HepG2 (cell line): ENCODE measurements around the gene LEFTY2. TPM values are rescaled to one million over a fixed set of nuclear protein-coding genes. Genes with fewer than 3 reads are reported as not detected.
A peak's percentile ranks its signal among the peaks of the same experiment; 100 is the strongest.
"Not testable (repeated sequence)": the region's sequence is repeated elsewhere in the genome, so short reads cannot be mapped to it uniquely, and the experiment has no call there.

Experiments
- ATAC-seq: fragments of 200-7000 bp; cut with Tn5 transposase; 3 replicates; pipeline ENCODE4 v1.9.1; 2020; ENCODE audit warnings: mild to moderate bottlenecking, moderate library complexity
- BruUV-seq: library from RNA; stranded (reverse); fragments of 400-500 nt; replicated peaks from 2 replicates; lab custom pipeline; 2021; lab: Mats Ljungman, UMichigan
- CTCF ChIA-PET: fragments of 300-600 bp; formaldehyde crosslinking; extraction: SDS; loops from one replicate; lab custom pipeline; 2021; ENCODE audit warnings: low total read pairs, inconsistent platforms, low intra/inter-chr PET ratio; lab: Yijun Ruan, JAX
- POLR2A ChIA-PET: fragments of 350-600 bp; sonication (Branson Sonifier 250); formaldehyde crosslinking; loops from one replicate; lab custom pipeline; 2020; ENCODE audit warnings: antibody characterized with exemption, inconsistent platforms; lab: Yijun Ruan, JAX
- DNase-seq: peaks from one replicate; pipeline ENCODE4 v3.0.0-alpha.2; 2015; ENCODE audit warnings: low spot score
- FAIRE-seq: peaks from 3 replicates; lab custom pipeline; 2011; peaks lifted over from hg19 to GRCh38; lab: Jason Lieb, UNC
- H2AFZ ChIP-seq: one replicate; pipeline ENCODE4 v1.6.1; 2011; ENCODE audit warnings: low read length, inconsistent platforms
- H3K27ac ChIP-seq: fragments of 300-600 bp; 3 replicates; pipeline ENCODE4 v1.8.0; 2011; ENCODE audit warnings: mixed run types, mild to moderate bottlenecking, mixed read lengths, low read length, inconsistent platforms; ENCODE audit not compliant: insufficient read depth; ENCODE audit errors: extremely low read length
- H3K27me3 ChIP-seq, 2 experiments: fragments of 200-600 bp in 1 of 2; 2 replicates in 1 of 2; 3 replicates in 1 of 2; pipeline versions ENCODE4 v1.6.0 to v1.8.0; 2011; ENCODE audit warnings: low read length in 2 of 2, mild to moderate bottlenecking in 2 of 2, moderate library complexity in 2 of 2, inconsistent platforms in 1 of 2; ENCODE audit not compliant: insufficient read depth in 2 of 2, control insufficient read depth in 1 of 2
- H3K36me3 ChIP-seq, 2 experiments: fragments of 200-600 bp in 1 of 2; replicated peaks in 1 of 2; 2 replicates in 1 of 2; 3 replicates in 1 of 2; pipeline versions ENCODE4 v1.5.1 to v1.8.0; 2011; ENCODE audit warnings: low read length in 2 of 2, inconsistent platforms in 1 of 2; ENCODE audit not compliant: insufficient read depth in 2 of 2, control insufficient read depth in 1 of 2
- H3K4me1 ChIP-seq: 2 replicates; pipeline ENCODE4 v1.5.1; 2012; ENCODE audit warnings: low read length, inconsistent platforms; ENCODE audit not compliant: insufficient read depth
- H3K4me2 ChIP-seq: 2 replicates; pipeline ENCODE4 v1.6.0; 2011; ENCODE audit warnings: low read depth, low read length, inconsistent platforms
- H3K4me3 ChIP-seq, 3 experiments: fragments of 200-600 bp in 1 of 3; sonication (generic), shearing (Covaris generic) in 1 of 3; replicated peaks in 1 of 3; 2 replicates each; pipeline ENCODE4 v1.5.1; 2011 to 2016; ENCODE audit warnings: low read length in 3 of 3, inconsistent platforms in 2 of 3, low read depth in 2 of 3, mild to moderate bottlenecking in 2 of 3, control low read depth in 1 of 3, mixed read lengths in 1 of 3; ENCODE audit not compliant: insufficient read depth in 1 of 3
- H3K79me2 ChIP-seq: one replicate; pipeline ENCODE4 v1.6.1; 2011; ENCODE audit warnings: low read length, inconsistent platforms; ENCODE audit not compliant: insufficient read depth
- H3K9ac ChIP-seq: 2 replicates; pipeline ENCODE4 v1.6.0; 2011; ENCODE audit warnings: mild to moderate bottlenecking, low read depth, low read length, inconsistent platforms; ENCODE audit not compliant: insufficient read depth
- H3K9me3 ChIP-seq: 2 replicates; pipeline ENCODE4 v1.5.1; 2012; ENCODE audit warnings: mild to moderate bottlenecking, low read length
- H4K20me1 ChIP-seq: 2 replicates; pipeline ENCODE4 v1.6.0; 2011; ENCODE audit warnings: inconsistent platforms, mild to moderate bottlenecking, low read length, moderate library complexity; ENCODE audit not compliant: insufficient read depth
- BHLHE40 ChIP-seq: IDR thresholded peaks from 2 replicates; pipeline ENCODE4 v1.6.1; 2011; ENCODE audit warnings: low read length, improper control_type of control experiment
- MEIS2 ChIP-seq: sonication (generic); formaldehyde crosslinking; IDR thresholded peaks from 2 replicates; pipeline ENCODE4 v1.9.0; 2021; ENCODE audit warnings: mild to moderate bottlenecking, missing genetic modification reagents
- SP5 ChIP-seq: IDR thresholded peaks from 2 replicates; pipeline ENCODE4 v1.6.1; 2016; ENCODE audit warnings: low read depth, borderline replicate concordance
- TEAD3 ChIP-seq: optimal IDR thresholded peaks from 2 replicates; pipeline ENCODE3; 2016; ENCODE audit warnings: borderline replicate concordance
- ZNF225 ChIP-seq: sonication (generic); formaldehyde crosslinking; IDR thresholded peaks from 2 replicates; pipeline ENCODE4 v1.4.0; 2020; ENCODE audit warnings: mild to moderate bottlenecking, missing genetic modification reagents
- ZNF546 ChIP-seq: sonication (generic); formaldehyde crosslinking; conservative IDR thresholded peaks from 2 replicates; pipeline ENCODE4 v1.8.1; 2023; ENCODE audit warnings: mild to moderate bottlenecking, missing genetic modification reagents
- WGBS: methylation state at CpG from one replicate; pipeline ENCODE4 v1.1.6; 2017; ENCODE audit warnings: low lambda C conversion rate; 5-methylcytosine and 5-hydroxymethylcytosine counted together
- in situ Hi-C: cut with HindIII; loops from 2 replicates; pipeline ENCODE4 v1.10.0; 2017; ENCODE audit warnings: low pct_unique_long_range_greater_than_20kb; ENCODE audit not compliant: extremely low pct_ligation_motif_present
- intact Hi-C: fragments of 100-400 bp; cut with micrococcal nuclease; formaldehyde crosslinking; loops from one replicate; pipeline ENCODE4 v1.10.0; 2022; ENCODE audit not compliant: unreplicated experiment
- polyA plus RNA-seq, 8 experiments: library from polyadenylated mRNA; depleted of rRNA in 3 of 8; stranded (reverse) in 7 of 8; unstranded in 1 of 8; fragments of >200 nt; fragmentation: Illumina TruSeq in 4 of 8; extraction: Trizol in 4 of 8; gene quantifications; 2 replicates each; pipeline versions ENCODE4 v1.2.1 to v1.2.3, GENCODE V29; 2011 to 2016; ENCODE audit warnings: low read depth in 4 of 8, missing spikeins in 1 of 8, mixed read lengths in 1 of 8; ENCODE audit not compliant: insufficient read depth in 1 of 8
- total RNA-seq, 5 experiments: library from RNA; depleted of rRNA; stranded (reverse); fragments of >200 nt; fragmentation: Illumina TruSeq; extraction: Trizol; gene quantifications; 2 replicates each; pipeline ENCODE4 v1.2.3, GENCODE V29; 2016; ENCODE audit warnings: low read depth in 1 of 5
- TF ChIP-seq, protein P1 (sequence below): sonication (generic); formaldehyde crosslinking; IDR thresholded peaks from 2 replicates; pipeline ENCODE4 v1.5.0; 2020; ENCODE audit warnings: mild to moderate bottlenecking, missing genetic modification reagents

The LEFTY2 gene
- total and polyA plus RNA-seq, 2 of the 13 experiments (the other 11 are each of a cell fraction or from before 2014, with no cell fraction given): 0.13 to 0.33 TPM

GRCh38 chr1:225936523-225936922 is 4.5 kb downstream of the LEFTY2 start:
- H3K4me2 ChIP-seq: peak overlapping the region; percentile 29
- no peak for TF ChIP-seq MEIS2 (CRISPR knock-in tag)
- TF ChIP-seq ZNF225 (CRISPR knock-in tag): no peak
- TF ChIP-seq, protein P1, sequence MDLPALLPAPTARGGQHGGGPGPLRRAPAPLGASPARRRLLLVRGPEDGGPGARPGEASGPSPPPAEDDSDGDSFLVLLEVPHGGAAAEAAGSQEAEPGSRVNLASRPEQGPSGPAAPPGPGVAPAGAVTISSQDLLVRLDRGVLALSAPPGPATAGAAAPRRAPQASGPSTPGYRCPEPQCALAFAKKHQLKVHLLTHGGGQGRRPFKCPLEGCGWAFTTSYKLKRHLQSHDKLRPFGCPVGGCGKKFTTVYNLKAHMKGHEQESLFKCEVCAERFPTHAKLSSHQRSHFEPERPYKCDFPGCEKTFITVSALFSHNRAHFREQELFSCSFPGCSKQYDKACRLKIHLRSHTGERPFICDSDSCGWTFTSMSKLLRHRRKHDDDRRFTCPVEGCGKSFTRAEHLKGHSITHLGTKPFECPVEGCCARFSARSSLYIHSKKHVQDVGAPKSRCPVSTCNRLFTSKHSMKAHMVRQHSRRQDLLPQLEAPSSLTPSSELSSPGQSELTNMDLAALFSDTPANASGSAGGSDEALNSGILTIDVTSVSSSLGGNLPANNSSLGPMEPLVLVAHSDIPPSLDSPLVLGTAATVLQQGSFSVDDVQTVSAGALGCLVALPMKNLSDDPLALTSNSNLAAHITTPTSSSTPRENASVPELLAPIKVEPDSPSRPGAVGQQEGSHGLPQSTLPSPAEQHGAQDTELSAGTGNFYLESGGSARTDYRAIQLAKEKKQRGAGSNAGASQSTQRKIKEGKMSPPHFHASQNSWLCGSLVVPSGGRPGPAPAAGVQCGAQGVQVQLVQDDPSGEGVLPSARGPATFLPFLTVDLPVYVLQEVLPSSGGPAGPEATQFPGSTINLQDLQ (CRISPR knock-in tag): no peak
- no peak for TF ChIP-seq ZNF546
- no peak overlapping the region for H3K4me3 ChIP-seq
- H3K36me3 ChIP-seq: no peaks in the 10 kb centered on the region
- ChIA-PET CTCF (no interaction called here), POLR2A (interaction anchor here (3.5 kb wide), 1 partner anchor 13 kb away, joined by 16 read pairs; the partner anchor contains the start of gene PYCR2)
- no peaks in the 10 kb centered on the region for H3K9me3 ChIP-seq
- no peak for ATAC-seq
- peaks cover 0 to 3% of the 10 kb centered on the region in 2 experiments; a peak in 1 of 5 replicates for H3K27me3 ChIP-seq
- H3K4me1 ChIP-seq: peaks cover 42% of the 10 kb centered on the region
- in situ Hi-C loops: no loop called here
- BruUV-seq: no TSS peak
- no peak for FAIRE-seq
- 26% methylated on average over 3 of the region's 3 CpGs for WGBS
- no peak overlapping the region for H3K9ac ChIP-seq
- no peak for DNase-seq
- H2AFZ ChIP-seq: no peak overlapping the region
- intact Hi-C loops: no loop called here
- H3K27ac ChIP-seq: no peak overlapping the region
- no peaks in the 10 kb centered on the region for H3K79me2 ChIP-seq
- no peaks in the 10 kb centered on the region for H4K20me1 ChIP-seq

DNA sequence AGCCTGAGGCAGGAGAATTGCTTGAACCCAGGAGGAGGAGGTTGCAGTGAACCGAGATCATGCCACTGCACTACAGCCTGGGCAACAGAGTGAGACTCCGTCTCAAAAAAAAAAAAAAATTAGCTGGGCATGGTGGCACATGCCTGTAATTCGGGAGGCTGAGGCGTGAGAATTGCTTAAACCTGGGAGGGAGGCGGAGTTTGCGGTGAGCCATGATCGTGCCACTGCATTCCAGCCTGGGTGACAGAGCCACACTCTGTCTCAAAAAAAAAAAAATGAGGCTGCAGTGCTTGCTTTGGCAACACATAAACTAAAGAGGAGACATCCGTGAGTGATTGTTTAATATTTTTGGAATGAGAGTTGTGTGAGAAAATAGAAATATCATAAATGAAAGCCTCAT is 4.9 kb downstream of the LEFTY2 start:
- POLR2A ChIA-PET: interaction anchor here (3.5 kb wide), 1 partner anchor 13 kb away, joined by 16 read pairs; the partner anchor contains the start of gene PYCR2
- H3K9ac ChIP-seq, H3K4me3 ChIP-seq, H4K20me1 ChIP-seq, H3K27me3 ChIP-seq, H2AFZ ChIP-seq, H3K9me3 ChIP-seq, intact Hi-C loops, H3K27ac ChIP-seq, in situ Hi-C loops, CTCF ChIA-PET, FAIRE-seq, ATAC-seq, H3K36me3 ChIP-seq, H3K4me2 ChIP-seq, BruUV-seq, H3K79me2 ChIP-seq: not testable (repeated sequence)
- 17% methylated on average over 8 of the region's 8 CpGs for WGBS
- DNase-seq: peak; percentile 20
- TF ChIP-seq SP5 (CRISPR knock-in tag) (0 out of 2 replicates have a peak, but pooled peaks have one; percentile 33), BHLHE40 (0 out of 2 replicates have a peak, but pooled peaks have one; percentile 19), TEAD3 (peak; percentile 53)
- peaks cover 37% of the 10 kb centered on the region for H3K4me1 ChIP-seq
